SK-N-MC (cell line): ENCODE data around the gene FRAT2.

Source experiments
- EZH2 ChIP-seq: fragments of 200-600 bp; sonication (generic); IDR thresholded peaks from one replicate; pipeline ENCODE4 v1.6.1; 2017; ENCODE audit warnings: antibody characterized with exemption
- FOXP2 ChIP-seq: optimal IDR thresholded peaks from 2 replicates; pipeline ENCODE3; 2011; ENCODE audit warnings: mild to moderate bottlenecking, moderate library complexity; ENCODE audit not compliant: insufficient read depth; ENCODE audit errors: extremely low read length, control extremely low read depth
- POLR2AphosphoS5 ChIP-seq: IDR thresholded peaks from 2 replicates; pipeline ENCODE4 v1.6.1; 2012; ENCODE audit warnings: mild to moderate bottlenecking, low read depth, low read length, borderline replicate concordance

GRCh38 chr10:97356318-97356914 lies 21.9 kb upstream of the FRAT2 start:
- TF ChIP-seq EZH2, result no peak
- TF ChIP-seq POLR2AphosphoS5, result no peak
- no peak for TF ChIP-seq FOXP2
